Measurements from ENCODE around the gene FARP2.
"Not testable (repeated sequence)": the region's sequence is repeated elsewhere in the genome, so short reads cannot be mapped to it uniquely, and the experiment has no call there.

The FARP2 gene

DNA sequence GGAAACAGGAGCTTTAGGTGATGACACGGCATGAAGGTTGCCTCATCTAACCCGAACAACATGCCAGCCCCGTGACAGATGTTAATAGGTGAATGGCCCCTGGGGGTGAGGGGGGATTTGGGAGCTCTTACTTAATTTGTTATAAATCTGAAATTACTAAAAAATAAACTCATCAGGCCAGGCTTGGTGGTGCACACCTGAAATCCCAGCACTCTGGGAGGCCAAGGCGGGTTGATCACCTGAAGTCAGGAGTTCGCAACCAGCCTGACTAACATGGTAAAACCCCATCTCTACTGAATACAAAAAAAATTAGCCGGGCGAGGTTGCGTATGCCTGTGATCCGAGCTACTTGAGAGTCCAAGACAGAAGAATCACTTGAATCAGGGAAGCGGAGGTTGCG lies 146.2 kb downstream of the FARP2 start:
- DNase-seq (ENCODE audit: low spot score) = no peak

DNA sequence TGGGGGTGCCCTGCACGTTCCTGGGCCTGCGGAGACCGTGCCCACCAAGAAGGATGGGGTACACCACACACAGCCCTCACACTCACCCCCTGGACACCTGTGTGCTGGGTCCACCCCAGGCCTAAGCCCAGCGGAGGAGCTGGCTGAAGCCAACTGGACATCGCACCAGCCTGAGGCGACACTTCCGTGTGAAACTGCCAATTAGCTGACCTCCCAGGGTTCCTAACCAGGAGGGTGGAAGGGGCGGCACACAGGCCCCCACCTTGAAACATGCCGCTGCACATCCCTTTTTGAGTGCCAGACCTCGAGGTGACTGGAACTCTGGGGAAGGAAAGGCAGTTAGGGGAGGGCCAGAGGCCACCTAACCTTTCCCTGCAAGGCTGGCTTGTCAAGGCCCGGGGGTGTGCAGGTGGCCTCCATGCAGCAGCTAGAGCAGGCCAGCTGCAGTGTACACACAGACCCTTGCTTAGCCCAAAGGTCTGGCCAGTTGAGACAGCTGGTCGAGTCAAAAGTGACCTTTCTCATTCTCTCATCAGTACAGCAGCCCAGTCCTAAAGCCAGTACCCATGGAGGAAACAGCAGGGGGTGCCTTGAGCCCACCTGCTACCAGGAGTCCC lies 147.8 kb downstream of the FARP2 start:
- DNase-seq (ENCODE audit: low spot score) = no peak

DNA sequence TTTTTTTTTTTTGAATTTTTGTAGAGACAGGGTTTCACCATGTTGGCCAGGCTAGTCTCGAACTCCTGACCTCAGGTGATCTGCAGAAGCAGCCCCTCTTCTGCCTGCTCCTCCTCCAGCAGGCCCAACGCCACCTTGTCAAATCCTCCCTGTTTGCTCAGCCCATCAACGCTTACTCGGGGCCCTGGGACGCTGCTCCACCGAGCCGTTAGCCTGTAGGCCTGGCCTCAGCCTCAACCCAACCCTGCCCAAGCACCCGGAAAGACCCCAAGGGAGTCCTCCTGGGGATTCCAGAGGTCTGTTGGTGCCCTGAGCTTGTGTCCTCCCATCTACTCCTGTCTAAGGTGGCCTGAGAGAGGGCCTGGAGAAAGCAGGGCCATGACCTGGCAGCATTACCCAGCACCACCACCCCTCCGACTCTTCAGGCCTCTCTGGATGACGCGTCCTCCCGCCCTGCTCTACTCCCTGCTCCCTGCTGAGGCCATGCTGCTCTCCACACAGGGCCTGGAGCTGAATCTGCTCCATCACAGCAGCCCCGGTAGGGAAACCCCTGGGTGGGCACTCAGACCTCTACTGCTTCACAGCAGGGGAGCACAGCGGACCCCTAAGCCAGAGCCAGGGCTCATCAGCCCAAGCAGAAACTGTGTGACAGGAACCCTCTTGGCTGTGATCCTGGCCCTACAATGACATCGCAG lies 149.1 kb downstream of the FARP2 start:
- no peak for DNase-seq (ENCODE audit: low spot score)

DNA sequence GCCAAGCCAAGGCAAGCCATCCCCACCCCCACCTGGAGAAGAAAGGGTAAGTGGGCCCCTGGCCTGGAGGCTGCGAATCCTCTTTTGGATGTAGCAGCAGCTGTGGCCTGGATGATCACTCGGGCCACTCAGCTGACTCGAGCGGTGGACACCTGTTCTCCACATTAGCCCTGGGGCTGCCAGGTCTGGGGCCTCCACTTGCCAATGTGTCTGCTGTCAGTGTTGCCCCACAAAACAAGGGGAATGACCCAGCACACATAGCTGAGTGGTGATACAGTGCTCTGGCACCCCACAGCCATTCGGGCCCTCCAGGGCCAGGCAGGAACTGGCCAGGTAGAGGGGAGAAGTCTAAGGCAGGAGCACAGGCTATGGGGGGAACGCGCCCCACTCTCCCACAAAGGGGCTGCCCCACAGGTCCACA lies 149.7 kb downstream of the FARP2 start:
- DNase-seq (ENCODE audit: low spot score) = no peak

DNA sequence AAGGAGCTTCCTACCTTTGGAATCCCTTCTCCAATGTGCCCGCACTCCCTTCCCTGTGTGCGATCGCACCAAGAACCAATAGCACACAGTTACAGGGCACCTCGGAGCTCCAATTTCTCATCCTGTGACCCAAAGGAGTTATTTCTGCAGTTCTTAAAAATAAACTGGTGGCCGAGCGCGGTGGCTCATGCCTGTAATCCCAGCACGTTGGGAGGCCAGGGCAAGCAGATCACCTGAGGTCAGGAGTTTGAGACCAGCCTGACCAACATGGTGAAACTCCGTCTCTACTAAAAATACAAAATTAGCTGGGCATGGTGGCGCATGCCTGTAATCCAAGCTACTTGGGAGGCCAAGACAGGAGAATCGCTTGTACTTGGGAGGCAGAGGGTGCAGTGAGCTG lies 150.2 kb downstream of the FARP2 start:
- DNase-seq (ENCODE audit: low spot score) = not testable (repeated sequence)

DNA sequence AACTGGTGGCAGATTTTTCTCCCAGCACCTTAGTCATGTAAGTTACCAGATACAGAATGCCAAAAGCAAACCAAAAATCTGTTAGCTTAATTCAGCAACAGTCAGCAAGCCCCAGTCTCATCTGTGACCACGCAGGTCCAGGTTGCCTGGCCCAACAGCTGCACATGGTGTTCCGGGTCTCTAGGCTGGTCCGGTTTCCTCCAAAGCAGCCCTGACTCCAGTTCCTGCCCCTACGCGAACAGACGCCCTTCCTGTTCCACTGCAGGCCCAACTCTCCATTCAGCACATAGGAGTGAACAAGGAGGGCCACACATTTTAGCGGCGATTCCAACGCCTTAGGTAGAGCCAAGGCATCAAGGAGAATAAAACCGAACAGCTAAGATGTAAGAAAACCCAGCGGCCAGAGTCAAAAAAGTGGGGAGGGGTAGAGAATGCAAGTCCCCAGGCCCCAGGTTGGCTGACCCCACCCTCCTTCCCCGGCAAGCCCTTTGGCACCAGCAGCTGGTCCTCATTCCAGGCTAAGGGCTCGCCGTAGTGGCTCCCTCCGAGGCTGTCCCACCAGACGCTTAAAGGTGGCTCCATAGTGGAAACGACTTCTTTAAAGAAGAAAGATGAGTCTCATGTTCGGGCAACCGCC lies 150.8 kb downstream of the FARP2 start:
- DNase-seq (ENCODE audit: low spot score) = no peak

DNA sequence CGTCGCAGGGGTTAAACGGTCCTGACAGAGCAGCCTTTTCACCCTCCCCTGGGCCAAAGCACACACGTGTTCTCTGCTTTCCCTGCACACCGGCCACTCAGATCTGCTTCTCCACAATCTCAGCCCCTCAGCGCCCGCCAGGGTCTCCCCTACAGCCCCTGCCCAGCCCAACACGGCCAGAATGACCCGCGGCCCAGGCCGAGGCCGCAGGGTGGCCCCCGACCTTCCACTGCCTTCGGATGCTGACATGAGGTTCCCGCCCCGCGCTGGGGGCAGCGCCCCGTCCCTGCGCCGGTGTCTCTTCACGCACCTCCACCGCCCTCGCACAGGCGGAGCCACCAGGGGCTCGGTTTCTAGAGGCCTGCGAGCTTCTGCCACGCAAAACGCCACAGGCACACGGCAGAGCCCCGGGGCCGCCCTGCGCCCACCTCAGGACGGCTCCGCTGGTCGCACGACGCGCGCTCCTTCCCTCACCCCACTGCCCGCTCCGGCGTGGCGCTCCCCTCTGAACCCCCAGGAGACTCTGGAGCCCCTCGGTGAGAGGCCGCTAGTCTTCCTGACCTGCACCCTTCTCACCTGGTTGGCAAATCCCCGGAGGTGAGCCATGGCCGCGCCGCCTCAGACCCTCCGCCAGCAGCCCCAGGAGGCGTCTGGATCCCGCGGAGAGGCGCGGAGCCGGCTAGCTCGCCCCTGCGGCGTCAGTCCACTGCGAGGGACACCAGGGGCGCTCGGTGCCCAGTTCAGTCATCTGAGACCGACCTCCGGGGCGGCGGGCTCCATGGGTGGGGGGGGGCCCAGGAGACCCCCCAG lies 151.6 kb downstream of the FARP2 start:
- peak; percentile 71 for DNase-seq (ENCODE audit: low spot score)

DNA sequence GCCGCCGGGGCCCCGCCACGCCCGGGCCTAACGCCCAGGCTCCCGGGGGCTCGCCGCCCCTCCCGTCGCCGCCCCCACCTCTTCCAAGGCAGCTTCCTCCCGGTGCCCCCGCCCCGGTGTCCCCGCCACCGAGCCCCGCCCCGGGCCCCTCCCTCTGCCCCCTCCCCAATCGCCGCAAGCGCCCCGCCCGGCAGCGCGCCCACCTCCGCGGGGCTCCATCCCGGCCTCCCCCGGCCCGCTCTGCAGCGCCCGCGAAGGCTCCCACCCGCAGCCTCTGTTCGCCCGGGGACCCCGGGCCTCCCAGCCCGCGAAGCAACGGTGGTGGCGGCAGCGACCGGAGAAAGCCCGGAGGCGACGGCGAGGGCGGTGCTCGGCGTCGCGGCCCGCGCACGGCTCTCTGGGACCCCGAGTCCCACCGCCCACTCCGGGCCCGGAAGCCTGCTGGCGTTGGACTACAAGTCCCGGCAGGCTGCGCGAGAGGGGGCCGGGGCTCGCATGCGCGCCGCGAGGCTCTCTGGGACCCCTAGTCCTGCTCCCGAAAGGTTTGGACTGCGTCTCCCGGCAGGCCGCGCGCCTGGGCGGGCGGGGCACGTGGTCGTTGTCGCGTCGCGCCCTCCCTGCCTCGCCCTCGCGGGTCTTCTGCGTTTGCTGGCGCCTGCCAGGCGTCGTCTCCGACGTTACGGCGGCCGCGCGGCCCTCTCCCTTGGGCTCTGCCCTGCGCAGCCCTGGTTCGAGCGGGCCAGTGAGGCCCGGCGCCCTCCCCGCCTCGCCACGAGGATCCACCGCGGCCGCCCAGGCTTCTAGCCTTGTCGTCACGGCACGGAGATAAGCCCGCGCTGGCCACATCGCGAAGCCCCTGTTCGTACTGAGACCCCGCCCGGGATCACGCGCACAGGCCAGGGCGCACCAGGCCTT lies 152.4 kb downstream of the FARP2 start, which contains the start of gene STK25:
Gene STK25, minus strand, starts transcription at position 345 of the 915 bp plus-strand sequence. CDS start 549 bp downstream, outside the sequence.
- peak; percentile 98 for DNase-seq (ENCODE audit: low spot score)

DNA sequence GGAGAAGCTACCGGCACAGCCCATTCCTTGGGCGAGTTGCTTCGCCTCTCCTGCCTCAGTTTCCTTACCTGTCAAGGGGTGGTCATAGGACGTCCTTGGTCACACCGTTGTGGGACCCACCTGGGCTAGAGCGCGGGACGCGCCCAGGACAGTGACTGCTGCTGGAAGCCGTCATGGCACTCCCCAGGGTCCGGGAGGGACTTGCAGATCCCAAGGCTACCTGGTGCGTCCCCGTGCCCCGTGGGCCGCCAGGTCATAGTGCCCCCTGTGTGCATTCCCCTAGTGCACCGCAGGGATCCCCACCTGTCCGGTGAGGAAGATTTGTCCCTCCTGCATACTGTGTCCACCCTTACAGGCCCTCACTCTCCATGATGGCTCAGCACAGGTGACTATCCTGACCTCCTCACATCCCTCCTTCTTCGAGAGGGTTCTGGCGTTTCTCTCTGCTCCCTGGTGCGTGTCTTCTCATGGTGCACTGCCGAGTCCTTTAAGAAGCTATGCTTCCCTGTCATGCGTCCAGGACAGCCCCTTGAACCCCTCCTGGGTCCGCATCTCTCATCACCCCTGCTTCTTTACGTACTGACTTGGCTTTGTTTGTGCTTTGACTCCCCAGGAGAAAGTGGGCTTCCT lies 153.2 kb downstream of the FARP2 start:
- no peak for DNase-seq (ENCODE audit: low spot score)

DNA sequence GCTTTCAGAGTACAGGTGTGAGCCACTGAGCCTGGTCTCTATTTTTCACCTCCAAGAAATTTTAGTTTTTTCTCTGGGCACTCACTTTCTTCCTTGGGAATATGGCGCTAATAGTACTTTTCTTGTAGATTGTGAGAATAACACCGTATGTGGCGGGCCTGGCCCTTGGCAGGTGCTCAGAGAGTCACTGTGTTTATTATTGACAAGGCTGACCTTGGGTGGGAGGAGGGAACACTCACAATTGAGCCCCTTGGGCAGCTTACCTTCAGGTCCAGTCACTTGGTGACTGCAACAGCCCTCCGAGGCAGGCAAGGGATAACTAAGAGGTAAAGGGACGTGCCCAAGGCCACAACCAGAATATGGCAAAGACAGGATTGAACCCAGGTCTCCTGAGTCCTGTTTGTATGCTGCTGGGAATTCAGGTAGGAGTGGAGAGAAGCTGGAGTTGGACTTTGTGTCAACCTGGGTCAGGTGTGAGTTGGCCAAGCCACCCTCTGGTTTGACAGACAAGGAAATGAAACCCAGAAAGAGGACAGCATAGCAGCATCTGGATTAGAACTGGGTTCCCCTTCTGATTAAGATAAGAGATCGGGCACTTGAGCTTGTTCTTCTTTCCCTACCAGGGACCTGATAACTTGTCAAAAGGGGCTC lies 155.1 kb downstream of the FARP2 start:
- DNase-seq (ENCODE audit: low spot score) = no peak

DNA sequence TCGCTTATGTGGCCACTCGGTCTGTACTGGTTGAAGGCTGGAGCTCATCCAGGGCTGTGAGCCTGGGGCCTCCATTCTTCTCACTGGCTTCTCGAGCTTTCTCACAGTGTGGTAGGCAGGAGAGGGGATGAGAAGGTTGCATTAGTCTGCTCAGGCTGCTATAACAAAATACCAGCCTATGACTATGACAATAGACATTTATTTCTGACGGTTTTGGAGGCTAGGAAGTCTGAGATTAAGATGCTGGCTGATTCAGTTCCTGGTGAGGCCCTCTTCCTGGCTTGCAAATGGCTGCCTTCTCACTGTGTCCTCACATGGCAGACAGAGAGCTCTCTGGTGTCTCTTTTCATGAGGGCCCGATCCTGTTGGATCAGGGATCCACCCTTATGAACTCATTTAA lies 158.5 kb downstream of the FARP2 start:
- DNase-seq (ENCODE audit: low spot score) = no peak

DNA sequence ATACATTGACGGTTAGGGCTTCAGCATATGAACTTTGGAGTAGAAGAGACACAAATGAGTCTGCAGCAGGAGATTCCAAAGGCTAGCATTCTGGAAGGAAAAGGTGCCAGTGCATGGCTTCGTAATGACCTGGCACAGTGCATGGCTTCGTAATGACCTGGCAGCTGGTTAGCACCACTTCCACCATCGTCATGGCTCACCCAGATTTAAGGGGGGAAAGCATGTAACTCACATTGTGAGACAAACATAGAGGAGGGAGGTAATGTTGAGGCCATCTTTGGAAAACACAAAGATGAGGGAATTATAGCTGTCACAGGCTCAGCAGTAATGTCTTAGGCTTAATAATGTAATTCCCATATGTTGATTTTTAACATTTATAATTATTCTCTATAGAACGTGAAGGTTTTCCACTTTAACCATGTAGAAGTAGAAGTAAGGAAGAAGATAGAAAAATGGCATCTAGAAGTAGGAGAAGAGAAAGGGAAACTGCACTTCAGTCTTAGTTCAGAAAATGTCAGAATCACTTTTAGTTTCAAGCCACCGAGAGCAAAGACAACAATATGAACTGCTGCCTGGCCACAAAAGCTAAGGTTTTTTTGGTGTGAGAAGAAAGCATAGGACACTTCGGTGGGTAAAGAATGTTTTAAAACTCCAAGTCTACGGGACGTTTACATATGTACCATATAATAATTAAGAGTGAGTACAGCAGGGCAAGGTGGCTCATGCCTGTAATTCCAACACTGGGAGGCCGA lies 159.1 kb downstream of the FARP2 start:
- no peak for DNase-seq (ENCODE audit: low spot score)

DNA sequence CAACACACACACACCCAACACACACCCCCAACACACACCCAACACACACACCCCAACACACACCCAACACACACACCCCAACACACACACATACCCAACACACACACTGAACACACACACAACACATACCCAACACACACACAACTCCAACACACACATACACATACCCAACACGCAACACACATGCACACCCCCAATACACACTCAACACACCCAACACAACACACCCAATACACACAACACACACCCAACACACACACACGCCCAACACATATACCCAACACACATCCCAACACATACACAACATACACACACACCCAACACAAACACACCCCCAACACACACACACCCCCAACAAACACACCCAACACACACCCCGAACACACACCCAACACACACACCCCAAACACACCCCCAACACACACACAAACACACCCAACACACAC lies 160.5 kb downstream of the FARP2 start:
- no peak for DNase-seq (ENCODE audit: low spot score)

DNA sequence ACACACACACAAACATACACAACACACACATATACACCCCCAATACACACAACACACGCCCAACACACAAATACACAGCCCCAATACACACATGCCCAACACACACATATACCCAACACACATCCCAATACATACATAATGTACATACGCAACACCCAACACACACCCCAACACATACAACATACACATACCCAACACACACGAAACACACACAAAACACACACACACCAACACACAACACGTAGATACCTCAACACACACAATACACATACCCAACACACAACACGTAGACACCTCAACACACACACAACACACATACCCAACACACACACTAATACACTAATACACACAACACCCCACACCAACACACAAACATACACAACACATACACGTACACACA lies 161.2 kb downstream of the FARP2 start:
- DNase-seq (ENCODE audit: low spot score) = no peak

DNA sequence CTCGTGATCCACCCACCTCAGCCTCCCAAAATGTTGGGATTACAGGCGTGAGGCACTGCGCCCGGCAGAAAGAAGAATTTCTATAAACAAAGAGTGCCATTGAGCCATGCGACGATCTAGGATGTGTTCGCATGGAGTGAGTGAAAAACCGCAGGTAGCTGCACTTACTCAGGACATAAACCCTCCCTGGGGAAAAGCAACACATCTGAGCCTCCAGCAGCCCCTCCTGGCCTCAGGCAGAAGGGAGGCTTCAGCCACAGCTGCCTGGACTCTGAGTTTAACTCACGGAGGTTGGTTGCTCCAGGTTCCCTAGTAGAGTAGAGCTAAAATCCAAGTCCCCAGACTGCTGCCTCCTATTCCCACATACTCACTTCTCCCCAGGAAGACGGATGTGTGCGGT lies 163.6 kb downstream of the FARP2 start:
- DNase-seq (ENCODE audit: low spot score) = no peak

DNA sequence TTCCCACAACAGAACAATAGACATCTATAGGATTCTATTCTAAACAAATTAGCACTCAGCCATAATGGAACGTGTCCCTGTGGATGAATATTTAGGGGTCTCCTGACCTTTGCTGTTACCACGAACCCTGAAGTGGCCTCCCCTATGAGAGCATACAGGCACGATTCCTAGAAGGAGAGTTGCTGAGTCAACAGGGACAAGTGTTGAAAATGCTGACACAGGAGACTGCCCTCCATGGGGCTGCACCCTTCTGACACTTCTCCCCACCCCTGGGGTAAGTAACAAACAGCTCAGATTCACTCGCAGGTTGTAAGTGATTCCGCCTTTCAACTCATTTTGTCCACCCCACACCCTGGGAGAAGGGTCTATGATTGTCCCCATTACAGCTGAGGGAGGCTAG lies 166.4 kb downstream of the FARP2 start:
- no peak for DNase-seq (ENCODE audit: low spot score)

DNA sequence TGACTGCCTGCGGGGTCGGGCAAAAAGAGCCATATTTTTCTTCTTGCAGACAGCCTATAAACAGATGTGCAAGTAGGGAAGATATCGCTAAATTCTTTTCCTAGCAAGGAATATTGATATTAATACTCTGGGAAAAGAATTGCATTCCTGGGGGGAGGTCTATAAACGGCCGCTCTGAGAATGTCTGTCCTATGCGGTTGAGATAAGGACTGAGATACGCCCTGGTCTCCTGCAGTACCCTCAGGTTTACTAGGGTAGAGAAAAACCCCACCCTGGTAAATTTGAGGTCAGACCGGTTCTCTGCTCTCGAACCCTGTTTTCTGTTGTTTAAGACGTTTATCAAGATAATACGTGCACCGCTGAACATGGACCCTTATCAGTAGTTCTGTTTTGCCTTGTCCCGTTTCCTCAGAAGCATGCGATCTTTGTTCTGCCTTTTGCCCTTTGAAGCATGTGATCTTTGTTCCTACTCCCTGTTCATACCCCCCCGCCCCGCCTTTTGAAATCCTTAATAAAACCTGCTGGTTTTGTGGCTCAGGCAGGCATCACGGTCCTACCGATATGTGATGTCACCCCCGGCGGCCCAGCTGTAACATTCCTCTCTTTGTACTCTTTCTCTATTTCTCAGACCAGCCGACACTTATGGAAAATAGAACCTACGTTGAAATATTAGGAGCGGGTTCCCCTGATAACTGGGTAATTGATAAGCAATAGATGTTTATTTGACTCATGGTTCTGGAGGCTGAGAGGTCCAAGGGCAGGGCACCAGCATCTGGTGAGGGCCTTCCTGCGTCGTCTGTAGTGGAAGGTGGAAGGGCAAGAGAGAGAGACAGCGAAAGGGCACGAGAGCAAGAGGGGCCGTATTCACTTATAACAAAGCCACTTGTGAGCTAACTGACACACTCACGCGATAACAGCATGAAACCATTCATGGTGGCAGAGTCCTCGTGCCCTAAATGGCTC lies 170.0 kb downstream of the FARP2 start:
- not testable (repeated sequence) for DNase-seq (ENCODE audit: low spot score)

DNA sequence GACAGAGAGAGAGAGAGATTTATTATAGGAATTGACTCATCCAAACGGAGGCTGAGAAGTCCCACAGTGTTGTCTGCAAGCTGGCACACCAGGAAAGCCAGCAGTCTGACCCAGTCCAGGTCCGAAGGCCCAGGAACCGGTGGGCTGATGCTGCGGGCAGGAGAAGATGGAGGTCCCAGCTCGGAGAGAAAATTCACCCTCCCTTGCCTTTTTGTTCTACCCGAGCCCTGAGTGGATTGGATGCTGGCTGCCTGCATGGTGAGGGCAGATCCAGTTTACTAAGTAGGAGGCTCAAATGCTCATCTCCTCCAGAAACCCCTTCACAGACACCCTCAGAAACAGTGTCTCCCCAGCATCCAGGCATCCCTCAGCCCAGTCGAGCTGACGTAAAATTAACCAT lies 174.5 kb downstream of the FARP2 start:
- no peak for DNase-seq (ENCODE audit: low spot score)
